NCI-H2196 (cell line): ENCODE results near the gene DVL2.
A peak's percentile ranks its signal among the peaks of the same experiment; 100 is the strongest.
"Not testable (repeated sequence)": the region's sequence is repeated elsewhere in the genome, so short reads cannot be mapped to it uniquely, and the experiment has no call there.

Source experiments
- DNase-seq: peaks from one replicate; lab custom pipeline; 2025; ENCODE audit not compliant: unreplicated experiment; lab: John Stamatoyannopoulos, UW

Gene DVL2

DNA sequence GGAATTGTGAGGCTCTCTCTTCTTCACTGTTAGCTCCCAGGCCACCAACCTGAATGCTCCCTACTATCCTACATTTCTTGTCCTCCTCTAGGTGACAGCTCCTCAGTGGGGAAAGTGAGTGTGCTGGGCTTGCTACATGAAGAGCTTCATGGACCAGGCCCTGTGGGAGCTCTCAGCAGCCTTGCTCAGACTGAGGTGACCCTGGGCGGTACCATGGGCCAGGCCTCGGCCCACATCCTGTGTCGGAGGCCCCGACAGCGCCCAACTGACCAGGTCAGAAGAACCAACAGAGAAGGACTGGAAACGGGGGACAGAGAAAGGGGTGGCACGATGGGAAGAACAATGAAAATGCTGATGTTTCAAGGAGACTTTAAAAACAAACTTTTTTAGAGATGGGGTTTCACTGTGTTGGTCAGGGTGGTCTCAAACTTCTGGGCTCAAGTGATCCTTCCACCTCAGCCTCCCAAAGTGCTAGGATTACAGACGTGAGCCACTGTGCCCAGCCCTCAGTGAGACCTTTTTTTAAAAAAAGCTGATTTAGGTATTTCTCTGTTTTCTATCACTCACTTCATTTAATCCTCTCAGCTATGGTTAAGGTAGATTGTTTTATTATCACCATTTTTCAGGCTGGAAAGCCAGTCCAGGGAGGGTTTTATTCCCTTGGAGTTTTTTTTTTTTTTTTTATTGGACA, 22.6 kb upstream of the DVL2 start:
- DNase-seq = no peak

DNA sequence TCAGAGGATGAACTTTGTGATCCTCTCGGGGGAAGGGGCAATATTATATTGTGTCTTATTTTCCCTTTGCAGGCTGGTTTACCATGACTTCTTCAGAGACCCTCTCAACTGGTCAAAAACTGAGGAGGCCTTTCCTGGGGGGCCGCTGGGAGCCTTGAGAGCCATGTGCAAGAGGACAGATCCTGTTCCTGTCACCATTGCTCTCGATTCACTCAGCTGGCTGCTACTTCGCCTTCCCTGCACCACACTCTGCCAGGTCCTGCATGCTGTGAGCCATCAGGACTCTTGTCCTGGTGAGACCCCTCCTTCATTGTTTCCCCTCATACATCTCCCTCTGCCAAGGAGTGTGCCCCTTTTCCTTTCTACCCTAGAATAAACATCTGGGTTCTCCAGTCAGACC, 20.2 kb upstream of the DVL2 start:
- DNase-seq = no peak

DNA sequence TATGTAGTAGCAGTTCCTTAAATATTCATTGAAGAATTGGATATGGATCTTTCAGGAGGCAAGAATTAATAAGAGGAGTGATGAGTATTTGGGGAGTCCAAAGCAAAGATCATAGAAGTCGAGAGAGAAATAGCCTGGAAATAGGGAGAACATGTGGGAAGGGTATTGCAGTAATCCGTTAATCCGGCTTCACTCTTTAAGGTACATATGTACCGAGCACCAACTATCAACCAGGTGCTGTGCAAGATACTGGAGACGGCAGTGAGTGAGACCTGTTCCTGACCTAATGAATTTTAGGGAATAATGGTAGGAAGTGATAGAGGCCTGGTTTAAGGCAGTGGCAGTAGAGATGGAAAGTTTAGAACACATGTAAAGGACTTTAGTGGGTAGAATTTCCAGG, 18.8 kb upstream of the DVL2 start:
- no peak for DNase-seq

DNA sequence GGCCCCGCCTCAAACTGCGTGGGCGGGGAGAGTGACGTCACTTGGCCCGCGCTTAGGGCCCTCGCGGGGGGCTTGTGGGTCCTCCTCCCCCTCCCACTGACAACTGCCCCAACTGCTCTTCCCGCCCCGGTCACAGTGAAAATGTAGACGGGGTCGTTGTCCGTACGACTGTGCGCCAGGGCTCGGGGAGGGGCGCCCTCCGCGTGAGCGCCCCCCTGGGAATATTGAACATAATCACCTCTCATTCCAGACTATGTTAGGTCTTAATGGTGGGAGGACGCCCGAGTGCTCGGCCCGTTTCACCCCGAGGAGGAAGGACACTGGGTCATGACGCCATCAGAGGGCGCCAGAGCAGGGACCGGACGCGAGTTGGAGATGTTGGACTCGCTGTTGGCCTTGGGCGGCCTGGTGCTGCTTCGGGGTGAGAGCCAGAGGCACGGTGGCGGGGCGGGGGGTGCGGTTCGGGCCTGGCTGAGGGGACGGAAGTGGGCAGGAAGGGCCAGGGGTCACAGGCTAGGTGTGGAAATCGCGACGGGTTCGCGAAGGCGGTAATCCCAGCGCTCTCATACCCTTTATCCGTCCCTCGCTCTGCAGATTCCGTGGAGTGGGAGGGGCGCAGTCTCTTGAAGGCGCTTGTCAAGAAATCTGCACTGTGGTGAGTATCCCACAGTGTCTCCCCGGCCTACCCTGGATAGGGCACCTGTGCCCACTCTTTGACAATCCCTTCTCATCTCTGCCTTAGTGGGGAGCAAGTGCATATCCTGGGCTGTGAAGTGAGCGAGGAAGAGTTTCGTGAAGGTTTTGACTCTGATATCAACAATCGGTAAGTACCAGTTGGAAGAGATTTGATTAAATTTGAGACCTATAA, 18.1 kb upstream of the DVL2 start, which contains the start of gene ELP5:
ELP5 (plus strand) TSS at position 40 of the 868 bp plus-strand sequence; CDS start at position 376, 336 bp downstream.
- peak; percentile 78 for DNase-seq

DNA sequence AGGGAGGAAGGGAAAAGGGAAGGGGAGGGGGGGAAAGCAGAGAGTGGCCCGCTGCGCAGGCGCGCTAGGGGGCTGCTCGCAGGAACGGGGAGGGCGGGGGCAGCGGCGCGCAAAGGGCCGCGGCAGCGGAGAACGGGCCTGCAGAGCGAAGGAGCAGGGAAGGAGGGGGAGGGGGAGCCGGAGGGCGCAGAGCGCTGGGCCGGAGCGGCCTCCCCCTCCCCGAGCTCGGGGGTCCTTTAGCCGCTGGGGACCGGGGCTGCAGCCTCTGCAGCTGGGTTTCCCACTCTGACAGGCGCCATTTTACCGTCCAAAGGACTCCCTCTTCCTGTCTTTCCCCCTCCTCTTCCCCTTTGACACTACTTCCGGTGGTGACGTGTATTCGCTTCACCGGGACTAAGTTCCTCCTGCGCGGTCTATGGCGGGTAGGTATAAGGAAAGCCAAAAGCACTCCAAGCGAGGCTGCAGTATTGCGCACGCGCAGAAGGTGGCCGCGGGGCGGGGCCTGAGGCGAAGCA, 17.4 kb upstream of the DVL2 start, which contains the start of gene CTDNEP1:
CTDNEP1 (minus strand) TSS at position 74 of the 515 bp plus-strand sequence. CDS start 438 bp downstream, outside the sequence.
- DNase-seq = peak; percentile 92

DNA sequence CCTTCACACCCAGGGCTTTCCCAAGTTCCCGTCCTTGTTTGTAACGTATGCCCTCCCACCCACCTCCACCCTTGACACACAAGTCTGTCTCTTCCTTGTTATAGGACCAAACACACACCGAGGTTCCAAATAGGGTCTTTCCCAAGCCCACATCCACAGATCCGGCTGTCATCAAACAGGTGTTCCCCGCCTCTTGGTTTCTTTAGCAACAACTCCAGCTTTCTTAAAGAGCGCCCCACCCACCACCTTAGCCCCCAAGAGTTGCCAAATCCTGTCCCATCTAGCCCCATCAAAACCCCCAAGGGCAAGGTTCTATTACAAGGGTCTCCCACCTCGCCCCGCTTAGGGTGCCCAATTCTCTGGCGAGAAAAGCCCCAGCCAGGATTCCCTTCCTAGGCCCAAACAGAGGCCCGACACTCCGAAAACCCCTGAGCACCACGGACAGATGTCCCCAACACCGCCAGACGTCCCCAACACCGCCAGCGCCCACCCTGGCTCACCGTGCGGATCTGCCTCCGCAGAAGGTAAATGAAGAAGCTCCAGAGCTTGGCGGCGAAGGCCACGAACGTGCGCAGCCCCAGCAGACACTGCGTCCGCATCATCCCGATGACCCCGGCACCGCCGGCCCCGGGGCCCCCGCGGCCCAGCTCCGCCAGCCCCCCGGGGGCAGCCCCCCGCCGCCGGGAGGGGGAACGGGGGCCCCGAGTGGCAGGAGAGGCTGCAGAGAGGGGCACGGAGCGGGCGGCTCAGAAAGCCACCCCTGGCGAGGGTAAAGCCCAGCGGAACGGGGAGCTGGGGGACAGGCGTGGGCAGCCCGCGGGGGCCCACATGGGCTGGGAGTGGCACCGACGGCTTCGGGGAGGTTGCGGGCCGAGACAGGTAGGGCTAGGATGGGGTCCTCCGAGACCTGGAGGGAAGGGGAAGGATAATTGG, 16.6 kb upstream of the DVL2 start:
- DNase-seq = no peak

DNA sequence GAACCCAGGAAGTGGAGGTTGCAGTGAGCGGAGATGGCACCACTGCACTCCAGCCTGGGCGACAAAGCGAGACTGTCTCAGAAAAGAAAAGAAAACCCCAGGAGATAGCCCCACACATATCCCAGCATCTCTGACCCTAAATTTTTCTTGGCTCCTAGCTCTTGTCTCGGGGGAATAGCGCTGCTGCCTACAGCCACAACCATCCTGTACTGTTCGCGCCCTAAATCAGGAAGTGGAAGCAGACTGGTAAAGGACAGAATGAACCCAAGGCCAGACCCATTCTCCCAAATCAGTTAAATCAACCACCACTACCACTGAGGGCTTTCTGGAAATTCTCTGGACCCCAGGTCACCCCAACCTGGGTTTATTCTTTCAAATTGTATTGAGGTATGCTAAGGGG, 15.5 kb upstream of the DVL2 start:
- no peak for DNase-seq

DNA sequence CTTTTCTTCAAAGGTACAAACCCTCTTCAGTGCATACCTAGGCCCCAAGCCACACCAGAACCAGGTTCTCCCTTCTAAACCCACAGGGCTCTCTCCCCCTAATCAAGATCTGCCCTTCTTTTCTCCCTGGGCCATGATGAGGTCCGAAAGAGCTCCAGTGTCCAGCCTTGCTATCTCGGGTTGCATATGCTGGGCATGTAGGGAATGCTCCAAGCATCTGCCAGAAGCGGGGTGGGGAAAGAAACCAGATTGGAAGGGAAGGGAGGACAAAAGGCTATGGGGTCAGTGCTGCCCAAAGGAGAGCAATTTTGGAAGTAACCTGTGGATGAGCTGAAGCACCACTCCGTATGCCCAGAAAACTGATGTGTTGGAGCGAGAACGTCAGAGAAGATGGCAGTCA, 14.9 kb upstream of the DVL2 start:
- no peak for DNase-seq

DNA sequence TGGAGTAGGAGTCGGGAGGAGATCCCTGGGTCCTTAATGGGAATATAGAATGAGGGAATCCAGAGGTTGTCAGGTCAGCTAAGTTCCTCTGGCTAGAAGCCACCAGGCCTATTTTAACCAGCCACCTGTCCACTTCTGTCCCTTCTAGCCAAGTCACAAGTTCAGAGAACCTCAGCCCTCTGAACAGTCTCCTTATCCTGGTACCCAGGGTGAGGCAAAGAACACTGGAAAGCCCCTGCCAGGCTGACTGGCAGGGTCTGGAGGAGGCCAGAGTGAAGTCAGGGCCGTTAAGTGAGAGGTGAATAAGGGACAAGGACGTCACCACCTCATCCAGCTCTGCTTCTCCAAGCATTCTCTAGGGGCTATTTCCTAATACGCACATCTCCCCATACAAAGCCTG, 14.5 kb upstream of the DVL2 start:
- DNase-seq = no peak

DNA sequence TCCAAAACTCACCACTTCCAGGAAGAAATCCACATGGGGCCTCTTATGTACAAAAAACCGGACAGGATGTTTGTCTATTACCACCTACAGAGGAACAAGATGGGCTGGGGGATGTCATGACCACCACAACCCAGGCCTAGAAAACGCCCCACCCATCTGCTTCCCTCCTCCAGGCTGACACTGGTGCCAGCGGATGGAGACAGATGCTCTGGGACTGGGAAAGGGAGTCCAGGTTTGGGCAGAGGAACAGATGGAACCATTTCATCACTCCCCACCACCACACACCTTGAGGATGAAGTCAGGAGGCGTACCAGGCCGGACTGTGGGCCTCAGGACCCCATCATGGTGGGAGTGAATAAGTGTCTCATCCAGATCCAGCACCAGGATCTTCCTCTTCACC, 12.5 kb upstream of the DVL2 start:
- DNase-seq = no peak

DNA sequence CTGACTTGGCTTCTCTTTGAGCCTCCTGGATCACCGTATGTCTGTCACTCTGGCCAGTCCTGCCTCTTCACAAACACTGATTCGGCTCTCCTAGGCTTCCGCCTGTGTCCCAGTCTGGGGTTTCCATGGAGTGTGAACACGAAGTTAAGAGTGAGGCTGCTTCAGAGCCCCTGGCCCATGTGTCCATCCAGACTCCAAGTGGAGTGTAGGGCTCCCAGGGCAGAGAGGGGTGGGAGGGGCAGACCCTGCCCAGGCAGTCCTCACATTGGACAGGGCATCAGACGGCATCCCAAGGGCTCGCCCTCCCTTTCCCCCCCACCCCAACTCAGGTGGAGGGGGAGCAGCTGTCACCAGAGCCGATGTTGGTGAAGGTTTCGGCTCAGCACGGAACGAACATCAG, 9.5 kb upstream of the DVL2 start:
- not testable (repeated sequence) for DNase-seq

DNA sequence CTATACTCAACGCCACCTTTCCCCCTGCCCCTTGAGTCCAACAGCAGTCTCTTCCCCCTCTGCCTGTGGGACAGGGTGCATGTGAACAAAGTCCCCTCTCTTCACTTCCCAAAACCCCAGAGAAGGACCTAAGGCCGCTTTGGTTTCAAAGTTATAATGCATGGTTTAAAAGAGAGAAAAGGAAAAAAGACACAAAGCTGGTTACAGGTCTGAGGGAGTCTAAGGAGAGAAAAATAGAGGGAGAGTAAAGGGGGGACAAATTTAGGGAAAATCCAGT, 9.1 kb upstream of the DVL2 start:
- no peak for DNase-seq

DNA sequence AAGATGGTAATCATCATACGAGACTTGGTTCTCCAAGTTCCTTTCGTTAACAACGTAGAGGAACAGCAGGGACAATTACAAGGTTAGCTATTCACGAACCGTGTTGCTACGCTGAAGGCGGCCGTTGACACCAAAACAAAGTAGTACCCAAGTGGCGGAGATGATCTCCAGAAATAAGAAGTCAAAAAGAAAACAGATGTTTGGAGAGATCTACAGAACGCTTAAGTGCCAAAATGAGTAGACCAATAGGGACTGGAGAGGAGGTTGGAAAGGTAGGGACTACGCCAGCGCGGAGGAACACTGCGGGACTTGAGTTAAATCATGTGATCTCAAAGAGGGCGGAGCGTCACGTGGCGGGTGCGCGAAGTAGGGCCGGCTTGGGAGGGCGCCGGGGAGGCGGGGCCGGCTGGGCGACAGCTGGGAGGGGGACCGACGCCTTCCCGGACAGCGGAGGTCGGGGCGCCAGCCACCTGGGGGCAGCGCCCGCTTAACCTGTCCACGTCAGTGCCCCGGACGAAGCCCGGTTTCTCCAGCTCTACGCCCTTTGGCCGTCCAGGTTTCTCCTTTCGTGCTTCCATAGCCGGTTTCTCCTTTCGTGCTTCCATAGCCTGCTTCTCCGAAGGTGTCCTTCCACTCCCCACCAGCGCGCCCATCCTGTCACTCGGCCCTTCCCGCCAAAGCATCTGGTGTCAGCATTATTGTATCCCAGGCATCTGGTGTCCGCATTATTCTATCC, 8.6 kb upstream of the DVL2 start:
- peak; percentile 87 for DNase-seq

DNA sequence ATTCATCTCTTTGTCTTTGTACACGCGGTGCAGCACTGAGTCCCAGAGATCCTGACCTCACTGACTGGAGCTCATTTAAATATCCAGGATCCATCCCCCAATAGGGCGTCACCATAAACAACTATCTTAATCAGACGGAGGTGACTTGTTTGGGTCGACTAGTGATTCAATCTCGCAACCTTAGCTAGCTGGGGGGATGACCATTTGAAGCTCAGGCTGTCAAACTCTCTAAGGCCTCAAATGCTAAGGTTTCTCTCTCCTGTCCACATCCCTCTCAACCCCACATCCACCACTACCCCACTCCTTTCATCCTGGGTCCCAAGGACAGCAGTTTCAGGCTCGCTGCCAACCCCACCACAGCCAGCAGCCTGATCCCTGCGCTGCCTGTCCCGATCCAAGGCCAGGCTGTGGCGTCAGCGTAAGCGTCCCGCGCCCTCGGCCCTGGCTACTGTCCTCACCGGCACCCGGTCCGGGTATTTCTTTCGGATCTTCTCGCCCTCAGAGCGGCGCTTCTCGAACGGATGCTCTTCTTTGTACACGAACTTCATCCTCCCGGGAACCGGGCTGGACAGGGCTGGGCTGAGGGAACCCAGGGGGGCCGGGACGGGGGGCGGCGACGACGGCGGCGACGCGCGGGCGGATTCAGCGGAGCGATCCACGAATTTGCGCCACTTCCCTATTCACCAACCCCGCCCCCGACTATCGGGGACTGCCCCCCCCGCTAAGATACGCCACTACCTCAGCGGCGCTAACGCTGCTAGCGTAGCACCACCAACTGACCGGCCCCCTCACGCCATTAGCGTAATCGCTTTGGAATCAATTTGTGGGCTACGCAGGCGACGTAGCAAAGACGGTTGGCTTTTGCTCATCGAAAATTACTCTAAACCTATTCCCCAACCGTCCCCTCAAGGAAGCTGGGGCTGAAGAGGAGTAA, 7.7 kb upstream of the DVL2 start, which contains the start of gene GABARAP:
GABARAP (minus strand) TSS at position 667 of the 934 bp plus-strand sequence; CDS start at position 548, 119 bp downstream.
- peak; percentile 72 for DNase-seq

DNA sequence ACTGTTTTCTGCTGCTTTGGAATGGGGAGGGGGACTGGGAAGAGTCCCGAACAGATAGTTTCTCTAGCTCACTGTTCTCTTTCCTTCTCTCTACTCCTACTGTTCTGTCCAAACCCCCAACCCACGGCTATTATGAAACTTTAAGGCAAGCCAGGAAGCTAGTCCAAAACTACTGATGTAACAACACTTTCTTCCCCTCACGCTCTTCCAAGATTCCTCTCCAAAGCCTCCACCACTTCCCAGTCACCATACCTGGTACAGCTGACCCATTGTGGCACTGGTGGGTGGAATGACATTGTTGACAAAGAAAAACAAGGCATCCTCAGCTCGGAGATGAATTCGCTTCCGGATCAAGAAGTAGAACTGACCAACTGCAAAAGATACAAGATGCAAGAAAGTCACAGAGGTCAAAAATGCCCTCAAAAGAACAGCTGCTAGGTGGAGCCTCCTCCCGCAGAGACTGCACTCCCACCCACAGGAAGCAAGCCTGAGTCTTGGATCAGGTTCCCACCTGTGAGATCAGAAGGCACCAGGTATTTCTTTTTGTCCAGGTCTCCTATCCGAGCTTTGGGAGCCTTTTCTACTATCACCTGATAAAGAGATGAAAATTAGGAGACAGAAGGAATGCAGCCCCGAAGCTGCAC, 6.9 kb upstream of the DVL2 start:
- DNase-seq = no peak

DNA sequence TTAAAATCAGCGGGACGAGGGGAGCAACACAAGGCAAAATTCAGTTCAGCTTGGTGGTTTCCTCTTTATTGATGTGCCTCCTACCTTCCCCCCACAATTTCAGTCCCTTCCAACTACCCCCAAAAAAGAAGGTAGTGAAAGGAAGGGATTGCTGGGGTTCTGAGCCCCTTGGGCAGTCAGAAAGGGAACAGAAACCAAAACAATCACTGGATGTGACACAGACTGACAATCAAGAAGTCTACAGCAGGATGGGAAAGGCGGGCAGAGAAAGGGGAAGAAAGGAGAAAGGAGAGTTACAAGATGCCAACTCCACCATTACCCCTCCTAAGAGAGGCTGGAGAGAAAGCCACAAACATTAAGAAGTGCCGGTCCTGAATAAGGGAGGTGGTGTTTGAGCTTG, 6.1 kb upstream of the DVL2 start:
- DNase-seq = no peak

DNA sequence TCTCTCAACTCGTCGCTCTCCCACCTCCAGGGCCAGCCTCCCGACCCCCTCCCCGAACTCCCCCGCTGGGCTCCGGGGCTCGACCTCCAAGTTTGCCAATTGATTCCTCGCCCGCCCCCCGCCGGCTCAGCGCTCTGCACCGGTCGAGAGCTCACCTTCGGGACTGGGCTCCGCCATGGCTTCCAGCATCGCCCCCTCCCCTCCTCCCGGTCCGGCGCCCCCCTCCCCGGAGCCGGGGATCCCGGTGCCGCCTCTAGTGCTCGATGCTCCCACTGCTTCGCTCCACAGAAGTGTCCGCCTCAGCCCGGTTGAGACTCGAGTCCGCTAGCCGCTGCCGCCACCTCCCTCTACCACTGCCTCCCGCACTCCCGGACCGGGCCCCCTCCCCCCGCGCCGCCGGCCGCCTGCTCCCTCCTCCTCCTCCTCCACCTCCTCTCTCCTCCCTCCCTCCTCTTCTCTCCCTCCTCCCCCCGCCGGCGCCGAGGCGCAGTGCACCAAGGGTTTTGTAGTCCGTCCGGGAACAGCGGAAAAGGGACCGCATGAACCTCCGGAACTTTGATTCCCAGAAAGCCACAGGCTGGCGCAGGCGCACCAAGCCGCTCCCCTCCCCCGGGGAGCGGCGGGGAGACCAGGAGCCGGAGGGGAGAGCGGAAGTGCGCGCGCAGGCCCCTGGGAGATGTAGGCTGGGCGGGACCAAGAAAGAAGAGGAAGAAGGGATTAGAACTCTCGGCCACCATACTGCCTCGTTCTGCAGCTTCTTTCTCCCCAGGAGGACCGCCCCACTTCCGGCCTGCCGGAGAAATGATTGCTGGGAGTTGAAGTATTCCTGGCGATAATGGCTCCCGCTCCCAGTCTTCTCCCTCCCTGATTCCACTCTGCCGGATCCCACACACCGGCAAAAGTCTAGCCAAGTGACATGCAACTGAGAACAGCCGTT, 5.0 kb upstream of the DVL2 start, which contains the start of gene PHF23:
PHF23 (minus strand) TSS at position 367 of the 937 bp plus-strand sequence; CDS start at position 189, 178 bp downstream.
- peak; percentile 94 for DNase-seq
